KMS-11 (cell line): ENCODE results near the gene CACUL1.

Experiments used
- H2AFZ ChIP-seq: fragments of 200-600 bp; sonication (generic); 2 replicates; pipeline ENCODE4 v1.6.1; 2016; ENCODE audit warnings: antibody characterized with exemption, mixed run types, low read depth
- H3K27ac ChIP-seq: fragments of 200-600 bp; sonication (generic); 2 replicates; pipeline ENCODE4 v1.6.1; 2016; ENCODE audit warnings: mild to moderate bottlenecking, mixed run types
- H3K27me3 ChIP-seq: fragments of 200-600 bp; sonication (generic); 2 replicates; pipeline ENCODE4 v1.6.1; 2017; ENCODE audit warnings: mild to moderate bottlenecking, low read depth, mixed run types, moderate library complexity; ENCODE audit not compliant: insufficient read depth
- H3K36me3 ChIP-seq: fragments of 200-600 bp; sonication (generic); 2 replicates; pipeline ENCODE4 v1.6.1; 2017; ENCODE audit warnings: mild to moderate bottlenecking, mixed run types; ENCODE audit not compliant: insufficient read depth
- H3K4me1 ChIP-seq: fragments of 200-600 bp; sonication (generic); 2 replicates; pipeline ENCODE4 v1.6.1; 2016; ENCODE audit warnings: mild to moderate bottlenecking, low read depth, mixed run types; ENCODE audit not compliant: poor library complexity, severe bottlenecking
- H3K4me2 ChIP-seq: fragments of 200-600 bp; sonication (generic); 2 replicates; pipeline ENCODE4 v1.7.0; 2016; ENCODE audit warnings: mild to moderate bottlenecking, mixed run types
- H3K4me3 ChIP-seq: fragments of 200-600 bp; sonication (generic); IDR thresholded peaks from 2 replicates; pipeline ENCODE4 v1.6.1; 2017; ENCODE audit warnings: low read depth, low read length, mixed read lengths; ENCODE audit not compliant: insufficient read depth
- H3K79me2 ChIP-seq: fragments of 200-600 bp; sonication (generic); 2 replicates; pipeline ENCODE4 v1.6.1; 2016; ENCODE audit warnings: low read depth, mixed run types; ENCODE audit not compliant: insufficient read depth
- H3K9ac ChIP-seq: fragments of 200-600 bp; sonication (generic); 2 replicates; pipeline ENCODE4 v1.6.1; 2016; ENCODE audit warnings: mild to moderate bottlenecking, mixed run types
- H4K20me1 ChIP-seq: fragments of 200-600 bp; sonication (generic); 2 replicates; pipeline ENCODE4 v1.6.1; 2016; ENCODE audit warnings: mild to moderate bottlenecking, mixed run types; ENCODE audit not compliant: insufficient read depth
- TF ChIP-seq, protein P1 (sequence below): fragments of 200-600 bp; sonication (generic); conservative IDR thresholded peaks from 2 replicates; pipeline ENCODE4 v1.6.1; 2017; ENCODE audit warnings: low read depth, mild to moderate bottlenecking, antibody characterized with exemption, low read length, moderate library complexity, mixed read lengths

The CACUL1 gene

GRCh38 chr10:118778727-118779126 is 24.0 kb upstream of the CACUL1 start:
- H3K79me2 ChIP-seq: no peaks in the 10 kb centered on the region
- TF ChIP-seq, protein P1, sequence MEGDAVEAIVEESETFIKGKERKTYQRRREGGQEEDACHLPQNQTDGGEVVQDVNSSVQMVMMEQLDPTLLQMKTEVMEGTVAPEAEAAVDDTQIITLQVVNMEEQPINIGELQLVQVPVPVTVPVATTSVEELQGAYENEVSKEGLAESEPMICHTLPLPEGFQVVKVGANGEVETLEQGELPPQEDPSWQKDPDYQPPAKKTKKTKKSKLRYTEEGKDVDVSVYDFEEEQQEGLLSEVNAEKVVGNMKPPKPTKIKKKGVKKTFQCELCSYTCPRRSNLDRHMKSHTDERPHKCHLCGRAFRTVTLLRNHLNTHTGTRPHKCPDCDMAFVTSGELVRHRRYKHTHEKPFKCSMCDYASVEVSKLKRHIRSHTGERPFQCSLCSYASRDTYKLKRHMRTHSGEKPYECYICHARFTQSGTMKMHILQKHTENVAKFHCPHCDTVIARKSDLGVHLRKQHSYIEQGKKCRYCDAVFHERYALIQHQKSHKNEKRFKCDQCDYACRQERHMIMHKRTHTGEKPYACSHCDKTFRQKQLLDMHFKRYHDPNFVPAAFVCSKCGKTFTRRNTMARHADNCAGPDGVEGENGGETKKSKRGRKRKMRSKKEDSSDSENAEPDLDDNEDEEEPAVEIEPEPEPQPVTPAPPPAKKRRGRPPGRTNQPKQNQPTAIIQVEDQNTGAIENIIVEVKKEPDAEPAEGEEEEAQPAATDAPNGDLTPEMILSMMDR: no peak
- H3K36me3 ChIP-seq: no peaks in the 10 kb centered on the region
- H3K27ac ChIP-seq: no peak overlapping the region
- no peaks in the 10 kb centered on the region for H3K4me1 ChIP-seq
- no peak overlapping the region for H2AFZ ChIP-seq
- H3K9ac ChIP-seq: no peak overlapping the region
- H3K4me3 ChIP-seq: no peak overlapping the region
- H3K4me2 ChIP-seq: no peak overlapping the region
- no peaks in the 10 kb centered on the region for H3K27me3 ChIP-seq
- H4K20me1 ChIP-seq: no peaks in the 10 kb centered on the region

DNA sequence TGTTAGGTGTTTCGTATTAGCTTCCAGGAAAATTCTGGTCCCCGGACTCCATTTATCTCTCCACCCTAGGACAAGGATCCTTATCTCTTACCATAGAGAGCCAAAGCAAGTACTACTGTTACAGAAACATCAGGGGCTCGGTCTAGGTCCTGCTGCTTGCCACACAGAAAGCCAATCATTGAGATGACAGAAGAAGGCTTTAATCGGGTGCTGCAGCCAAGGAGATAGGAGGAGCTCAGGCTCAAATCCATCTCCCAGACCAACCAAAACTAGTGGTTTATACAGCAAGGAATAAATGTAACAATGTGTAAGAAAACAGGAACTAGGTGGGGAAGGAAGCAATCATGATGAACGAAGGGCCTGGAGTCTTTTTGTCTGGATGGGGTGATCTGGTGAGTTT is 22.2 kb upstream of the CACUL1 start:
- TF ChIP-seq, protein P1: no peak

GRCh38 chr10:118776033-118776432 is 21.3 kb upstream of the CACUL1 start:
- Histone ChIP-seq H3K4me3 (no peak overlapping the region), H3K4me1 (no peaks in the 10 kb centered on the region), H3K4me2 (no peak overlapping the region), H3K27ac (no peak overlapping the region), H3K9ac (no peak overlapping the region), H2AFZ (no peak overlapping the region), H3K27me3 (no peaks in the 10 kb centered on the region), H3K36me3 (no peaks in the 10 kb centered on the region), H3K79me2 (no peaks in the 10 kb centered on the region), H4K20me1 (no peaks in the 10 kb centered on the region)
- TF ChIP-seq, protein P1: no peak

More for the DNA sequence above, 22.2 kb upstream of the CACUL1 start:
- H3K4me1 ChIP-seq: no peaks in the 10 kb centered on the region
- no peak overlapping the region for H2AFZ ChIP-seq
- no peaks in the 10 kb centered on the region for H3K36me3 ChIP-seq
- H3K4me3 ChIP-seq: no peak overlapping the region
- no peak overlapping the region for H3K9ac ChIP-seq
- H3K27me3 ChIP-seq: no peaks in the 10 kb centered on the region
- no peak overlapping the region for H3K27ac ChIP-seq
- no peaks in the 10 kb centered on the region for H3K79me2 ChIP-seq
- no peaks in the 10 kb centered on the region for H4K20me1 ChIP-seq
- H3K4me2 ChIP-seq: no peak overlapping the region

GRCh38 chr10:118775478-118775877 is 20.7 kb upstream of the CACUL1 start:
- H3K79me2 ChIP-seq: no peaks in the 10 kb centered on the region
- no peaks in the 10 kb centered on the region for H3K27me3 ChIP-seq
- no peak overlapping the region for H2AFZ ChIP-seq
- H3K36me3 ChIP-seq: no peaks in the 10 kb centered on the region
- H3K4me2 ChIP-seq: no peak overlapping the region
- TF ChIP-seq, protein P1: no peak
- H3K9ac ChIP-seq: no peak overlapping the region
- no peak overlapping the region for H3K27ac ChIP-seq
- no peaks in the 10 kb centered on the region for H4K20me1 ChIP-seq
- no peaks in the 10 kb centered on the region for H3K4me1 ChIP-seq
- H3K4me3 ChIP-seq: no peak overlapping the region
